HG03575 (cell line): ENCODE data around the gene PRKD1.
"Not testable (repeated sequence)": the region's sequence is repeated elsewhere in the genome, so short reads cannot be mapped to it uniquely, and the experiment has no call there.

Experiments used
- ATAC-seq: cut with Tn5 transposase; IDR thresholded peaks from one replicate; pipeline ENCODE4 v1.9.1; 2021; ENCODE audit not compliant: unreplicated experiment, insufficient number of reproducible peaks, low FRiP score; ENCODE audit errors: extremely low read depth

The PRKD1 gene

GRCh38 chr14:29806124-29806517, 121.5 kb downstream of the PRKD1 start:
- ATAC-seq, result no peak

GRCh38 chr14:29805415-29806123, 122.1 kb downstream of the PRKD1 start:
- no peak for ATAC-seq

- ATAC-seq, result no peak
Measured at GRCh38 chr14:29804481-29805266, 123.0 kb downstream of the PRKD1 start.

GRCh38 chr14:29803045-29803444, 124.6 kb downstream of the PRKD1 start:
- no peak for ATAC-seq

GRCh38 chr14:29802211-29802610, 125.4 kb downstream of the PRKD1 start:
- no peak for ATAC-seq

GRCh38 chr14:29800961-29801360, 126.7 kb downstream of the PRKD1 start:
- no peak for ATAC-seq

- peak; percentile 73 for ATAC-seq
Measured at GRCh38 chr14:29799464-29800095, 128.1 kb downstream of the PRKD1 start.

GRCh38 chr14:29798811-29799210, 128.8 kb downstream of the PRKD1 start:
- no peak for ATAC-seq

GRCh38 chr14:29798108-29798663, 129.5 kb downstream of the PRKD1 start:
- ATAC-seq, result no peak

- ATAC-seq, result no peak
Measured at GRCh38 chr14:29796853-29797252, 130.8 kb downstream of the PRKD1 start.

GRCh38 chr14:29789475-29789874, 138.2 kb downstream of the PRKD1 start:
- no peak for ATAC-seq

GRCh38 chr14:29788093-29788492, 139.6 kb downstream of the PRKD1 start:
- no peak for ATAC-seq

GRCh38 chr14:29783556-29783955, 144.1 kb downstream of the PRKD1 start:
- ATAC-seq, result no peak

- no peak for ATAC-seq
Measured at GRCh38 chr14:29782041-29782440, 145.6 kb downstream of the PRKD1 start.

GRCh38 chr14:29777142-29777541, 150.5 kb downstream of the PRKD1 start:
- not testable (repeated sequence) for ATAC-seq

GRCh38 chr14:29773990-29774389, 153.7 kb downstream of the PRKD1 start:
- no peak for ATAC-seq

- no peak for ATAC-seq
Measured at GRCh38 chr14:29763342-29763858, 164.2 kb downstream of the PRKD1 start.

GRCh38 chr14:29759521-29760340, 167.9 kb downstream of the PRKD1 start:
- peak; percentile 98 for ATAC-seq
